GM21529 (cell line): ENCODE data around the gene STAT5B.

Experiments
- ATAC-seq: cut with Tn5 transposase; IDR thresholded peaks from one replicate; pipeline ENCODE4 v1.9.1; 2021; ENCODE audit not compliant: unreplicated experiment

Gene STAT5B

GRCh38 chr17:42180922-42181850 is 95.0 kb downstream of the STAT5B start, which contains the start of gene KCNH4:
TSS of gene KCNH4 (minus strand) at chr17:42181142. CDS start at chr17:42180945, 197 bp downstream.
- no peak for ATAC-seq

DNA sequence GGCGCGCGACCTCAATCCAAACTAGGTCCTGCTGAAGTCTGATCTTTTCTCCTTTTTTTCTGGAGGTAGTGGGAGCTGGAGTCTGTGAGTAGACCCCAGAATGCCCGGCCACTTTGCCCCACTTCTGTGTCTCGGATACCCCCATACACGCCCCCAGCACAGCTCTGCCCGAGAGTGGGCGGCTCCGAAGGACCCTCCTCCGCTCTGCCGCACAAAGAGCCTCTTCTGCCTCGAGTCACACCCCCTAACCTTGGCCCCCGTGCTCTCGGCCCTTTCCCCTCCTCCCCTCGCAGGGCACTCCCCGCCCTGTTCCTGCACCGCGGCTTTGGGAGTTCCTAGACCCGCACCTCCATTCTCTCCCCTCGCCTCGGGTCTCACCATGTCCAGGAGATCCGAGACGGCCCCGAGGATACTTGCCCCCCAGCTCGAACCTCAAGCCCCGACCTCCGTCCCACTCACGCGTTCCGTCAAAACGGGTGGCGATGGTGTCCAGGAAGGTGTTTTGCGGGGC is 95.7 kb downstream of the STAT5B start:
- ATAC-seq, result no peak

DNA sequence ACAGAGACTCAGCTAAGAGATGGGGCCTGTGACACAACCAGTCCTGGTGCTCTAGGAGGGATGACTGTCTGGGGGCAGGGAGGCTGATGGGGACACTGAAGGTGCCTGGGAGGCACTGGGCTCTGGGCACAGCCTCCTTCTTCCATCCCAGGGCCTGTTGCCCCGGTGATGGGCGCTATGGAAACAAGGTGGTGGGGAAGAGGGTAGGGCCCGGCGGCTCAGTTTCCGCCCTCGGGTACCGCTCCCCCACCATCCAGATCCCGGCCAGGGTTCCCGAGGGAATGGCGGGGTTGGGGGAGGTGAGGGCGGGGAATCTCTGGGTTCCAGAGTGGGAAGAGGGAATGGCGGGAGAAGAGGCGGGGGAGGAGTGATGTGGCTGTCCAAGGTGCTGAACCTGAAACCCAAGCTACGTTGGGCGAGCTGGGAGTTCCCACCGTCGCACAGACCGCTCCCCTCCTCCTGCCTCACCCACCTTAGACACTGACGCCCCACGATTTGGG is 96.2 kb downstream of the STAT5B start:
- ATAC-seq, result no peak

DNA sequence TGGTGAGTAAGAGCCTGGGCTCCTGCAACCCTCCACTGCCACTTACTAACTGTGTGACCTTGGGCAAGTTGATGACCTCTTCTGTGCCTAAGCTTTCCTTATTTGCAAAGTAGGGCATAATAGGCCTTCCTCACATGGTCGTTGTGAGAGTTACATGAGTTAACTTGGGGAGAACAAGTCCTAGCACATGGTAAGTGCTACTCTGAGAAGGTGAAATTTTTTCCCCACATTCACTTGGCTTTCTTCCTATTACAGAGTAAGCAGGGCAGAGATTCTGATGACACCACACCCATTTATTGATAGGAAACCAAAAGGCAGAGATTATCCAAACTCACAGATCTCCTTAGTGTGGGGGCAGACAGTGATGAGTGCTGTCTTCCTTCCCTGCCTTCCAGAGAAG is 96.9 kb downstream of the STAT5B start:
- no peak for ATAC-seq

DNA sequence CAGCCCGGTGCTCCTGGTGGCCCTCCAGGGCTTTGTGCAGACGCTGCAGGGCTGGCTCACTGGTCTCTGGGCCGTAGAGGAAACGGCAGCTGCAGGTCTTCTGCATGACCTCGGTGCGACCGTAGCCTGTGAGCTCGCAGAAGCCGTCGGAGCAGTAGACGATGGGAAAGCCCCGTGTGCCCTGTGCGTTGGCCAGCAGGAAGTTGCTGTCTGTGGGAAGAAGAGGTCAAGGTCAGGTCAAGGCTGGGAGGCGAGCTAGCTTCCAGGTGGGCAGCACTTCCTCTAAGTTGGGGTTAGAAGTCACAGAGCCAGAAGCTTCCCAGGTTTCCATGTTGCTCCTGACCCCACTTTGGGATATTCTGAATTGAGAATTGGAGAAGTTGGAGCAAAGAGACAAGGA is 97.4 kb downstream of the STAT5B start:
- ATAC-seq, result no peak

GRCh38 chr17:42177684-42178083 is 98.5 kb downstream of the STAT5B start:
- no peak for ATAC-seq

- ATAC-seq, result no peak
Observed at GRCh38 chr17:42174126-42174783, 101.9 kb downstream of the STAT5B start.

- no peak for ATAC-seq
Observed at GRCh38 chr17:42171831-42172230, 104.4 kb downstream of the STAT5B start.

GRCh38 chr17:42169351-42169750 is 106.8 kb downstream of the STAT5B start:
- ATAC-seq, result no peak

DNA sequence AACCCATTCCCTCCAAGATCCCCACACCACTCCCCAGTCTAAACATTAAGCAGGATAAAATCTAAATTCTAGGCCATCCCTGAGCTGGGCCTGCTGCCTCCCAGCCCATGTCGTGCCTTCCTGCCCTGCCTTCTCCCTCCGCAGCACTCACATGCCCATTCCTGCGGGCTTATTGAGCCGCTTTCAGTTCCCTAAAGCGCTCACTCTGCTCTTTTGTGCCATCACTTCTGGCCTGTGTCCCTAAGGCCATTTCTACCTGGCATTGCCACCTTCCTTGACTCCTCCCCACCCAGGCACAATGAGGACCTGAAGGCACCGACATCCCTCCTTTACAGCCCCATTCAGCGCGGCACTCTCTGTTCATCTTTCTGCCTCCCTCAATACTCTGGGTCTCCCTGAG is 108.4 kb downstream of the STAT5B start:
- ATAC-seq, result no peak

DNA sequence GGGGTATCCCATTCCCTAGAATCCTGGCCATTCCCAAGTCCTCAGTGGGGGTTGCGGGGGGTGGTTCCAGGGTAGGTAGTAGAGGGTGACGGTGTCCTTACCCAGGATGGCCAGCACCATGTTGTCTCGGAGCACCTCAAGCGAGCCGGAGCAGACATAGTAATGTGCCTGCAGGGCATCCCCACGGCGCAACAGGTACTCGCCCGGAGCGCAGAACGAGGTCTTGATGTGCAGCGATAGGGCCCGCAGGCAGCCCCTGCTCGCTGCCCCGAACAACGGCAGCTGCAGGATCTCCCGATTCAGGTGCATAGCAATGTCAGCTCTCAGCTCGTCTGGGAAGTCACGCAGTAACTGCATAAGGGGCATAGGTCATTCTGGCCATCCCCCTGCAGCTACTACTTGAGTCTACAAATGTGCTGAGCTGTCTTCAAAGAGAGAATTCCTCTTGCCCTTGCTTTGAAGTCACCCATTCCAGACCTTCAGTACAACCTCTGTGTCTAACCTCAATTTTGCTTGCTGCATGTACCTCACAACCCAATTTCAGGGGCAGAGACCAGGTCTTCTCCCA is 109.9 kb downstream of the STAT5B start:
- no peak for ATAC-seq

GRCh38 chr17:42165751-42166150 is 110.4 kb downstream of the STAT5B start:
- ATAC-seq, result no peak

DNA sequence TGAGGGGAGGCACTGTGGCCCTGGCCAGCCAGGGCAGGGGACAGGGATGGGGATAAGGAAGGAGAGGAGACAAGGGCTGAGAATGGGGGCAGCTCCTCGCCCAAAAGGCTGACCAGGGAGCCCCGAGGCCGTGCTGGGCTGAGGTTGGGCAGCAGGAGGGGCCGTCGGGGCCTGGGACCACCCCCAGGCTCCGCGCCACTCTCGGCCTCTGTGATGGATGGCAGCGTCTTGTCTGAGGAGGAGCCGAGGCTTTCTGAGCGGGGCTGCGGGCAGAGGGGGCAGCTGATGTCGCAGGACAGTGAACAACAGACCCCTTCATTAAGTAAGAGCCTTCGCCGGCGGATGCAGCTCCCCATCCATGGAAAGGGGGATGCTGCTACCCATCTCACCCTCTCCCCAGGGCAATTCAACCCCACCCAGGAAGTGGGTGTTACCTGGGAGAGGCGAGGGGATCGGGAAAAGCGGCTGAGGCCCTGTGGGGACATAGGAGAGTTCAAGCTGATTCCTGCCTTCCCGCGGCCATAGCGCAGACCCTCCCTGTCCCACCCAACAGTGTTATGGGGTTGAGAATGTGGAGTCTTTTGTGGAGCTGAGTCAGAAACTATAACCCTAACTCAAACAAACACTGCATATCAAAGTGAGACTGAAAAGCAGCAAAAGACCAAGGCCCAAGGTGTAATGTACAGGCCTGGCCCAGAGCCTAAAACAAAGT is 112.3 kb downstream of the STAT5B start:
- ATAC-seq, result no peak

GRCh38 chr17:42163113-42163512 is 113.1 kb downstream of the STAT5B start:
- ATAC-seq, result no peak

GRCh38 chr17:42160531-42160910 is 115.7 kb downstream of the STAT5B start:
- no peak for ATAC-seq

DNA sequence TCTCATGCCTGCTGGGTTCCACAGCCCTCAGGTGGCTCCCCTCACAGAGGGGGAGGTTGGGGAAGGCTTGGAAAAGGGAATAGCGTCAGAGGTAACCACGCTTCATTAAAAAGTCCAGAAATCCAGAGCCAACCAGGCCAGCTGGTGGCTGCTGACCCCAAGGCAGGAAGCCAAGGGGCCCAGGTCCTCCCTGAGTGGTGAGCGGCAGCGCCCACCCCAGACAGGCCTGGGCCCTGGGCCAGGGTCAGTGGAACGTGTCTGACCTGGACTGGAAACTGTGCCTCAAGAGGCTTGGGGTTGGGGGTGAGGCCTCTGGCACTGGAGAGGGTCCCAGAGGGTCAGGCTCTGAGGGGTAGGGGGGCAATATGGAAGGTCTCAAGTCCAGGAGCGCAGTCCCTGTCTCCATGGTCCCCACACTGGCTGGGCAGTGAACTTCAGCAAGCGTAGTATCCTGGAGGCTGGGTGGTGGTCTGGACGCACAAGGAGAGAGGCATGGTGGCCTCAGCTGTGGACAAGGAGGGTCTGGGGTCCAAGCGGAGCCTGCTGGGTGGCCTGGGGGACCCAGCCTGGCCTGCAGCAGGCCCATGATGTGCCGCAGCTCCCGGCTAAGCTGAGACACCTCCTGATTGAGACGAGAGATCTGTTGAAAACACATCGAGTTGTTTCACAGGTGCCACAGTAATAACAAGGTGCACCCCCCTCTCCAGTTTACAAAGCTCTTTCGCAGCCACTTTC is 116.2 kb downstream of the STAT5B start:
- no peak for ATAC-seq

- ATAC-seq, result no peak
Observed at GRCh38 chr17:42155614-42156045, 120.6 kb downstream of the STAT5B start.

DNA sequence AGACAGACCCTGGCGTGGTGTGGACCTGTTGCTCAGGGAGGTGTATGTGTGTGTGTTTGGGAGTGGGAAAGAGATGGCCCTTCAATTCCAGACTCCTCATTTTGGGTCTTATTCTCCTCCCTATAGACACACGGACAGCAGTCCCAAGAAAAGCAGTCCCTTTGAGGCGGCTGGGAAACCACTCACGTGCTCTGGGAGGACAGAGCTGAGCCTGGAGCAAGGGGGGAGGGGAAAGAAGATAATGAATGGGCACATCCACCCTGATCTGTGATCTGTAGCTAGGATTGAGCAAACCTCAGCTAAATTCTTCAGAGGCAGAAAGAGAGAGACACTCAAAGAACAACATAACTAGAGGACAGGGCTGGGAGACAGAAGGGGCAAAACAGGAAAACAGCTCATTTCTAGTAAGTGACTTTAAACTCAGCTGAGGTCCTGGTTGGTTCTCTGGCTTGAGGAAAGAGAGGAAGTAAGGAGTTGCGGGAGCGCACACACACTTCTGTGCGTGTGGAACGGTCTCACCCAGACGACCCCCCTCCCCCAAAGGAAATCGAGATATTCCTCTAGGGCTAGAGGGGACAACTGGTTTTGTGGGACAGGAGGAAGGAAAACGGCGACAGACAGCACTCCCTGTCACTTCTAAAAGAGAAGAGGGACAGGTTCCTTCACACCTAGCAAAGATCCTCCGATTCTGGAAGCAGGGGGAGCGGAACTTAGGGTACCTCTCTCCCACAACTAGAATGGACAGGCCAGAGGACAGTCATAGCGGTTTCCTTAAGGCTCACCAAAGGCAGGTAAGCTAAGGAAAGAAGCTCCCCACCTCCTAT is 122.1 kb downstream of the STAT5B start:
- ATAC-seq, result no peak
